Measurements from ENCODE around the gene R3HDML.
"Not testable (repeated sequence)": the region's sequence is repeated elsewhere in the genome, so short reads cannot be mapped to it uniquely, and the experiment has no call there.

Gene R3HDML

DNA sequence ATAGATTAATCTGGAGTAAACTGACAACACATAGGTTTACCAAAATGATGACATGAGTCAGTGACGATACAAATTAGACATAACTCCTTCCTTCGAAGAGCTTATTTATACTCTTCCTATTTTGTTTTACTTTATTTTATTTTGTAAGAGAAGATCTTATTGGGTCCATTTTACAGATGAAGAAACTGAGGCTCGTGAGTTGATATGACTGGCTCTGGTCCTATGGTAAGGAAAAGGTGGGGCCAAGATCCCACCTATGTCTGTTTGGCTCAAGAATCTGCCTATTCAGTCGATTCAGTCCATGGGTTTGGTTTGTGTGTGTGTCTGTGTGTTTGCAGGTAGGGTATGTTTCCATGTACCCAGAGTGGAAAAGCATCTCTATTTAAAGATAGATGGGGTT, 8.4 kb upstream of the R3HDML start:
- DNase-seq (ENCODE audit: low spot score) = no peak

DNA sequence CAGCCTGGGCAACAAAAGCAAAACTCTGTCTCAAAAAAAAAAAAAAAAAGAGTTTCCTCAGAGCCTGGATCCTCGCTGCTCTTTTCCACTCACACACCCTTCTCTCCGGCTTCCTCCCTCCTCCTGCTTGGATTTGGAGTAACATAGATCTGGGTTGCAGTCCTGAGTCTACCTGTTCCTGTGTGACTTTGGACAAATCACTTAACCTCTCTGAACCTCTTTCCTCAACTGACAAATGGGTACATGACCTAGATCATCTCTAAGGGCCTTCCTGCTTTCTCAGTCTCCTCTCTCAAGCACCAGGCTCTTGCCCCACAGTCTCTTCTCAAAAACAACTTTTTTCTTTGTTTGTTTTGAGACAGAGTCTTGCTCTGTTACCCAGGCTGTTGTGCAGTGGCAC, 5.6 kb upstream of the R3HDML start:
- no peak for DNase-seq (ENCODE audit: low spot score)

DNA sequence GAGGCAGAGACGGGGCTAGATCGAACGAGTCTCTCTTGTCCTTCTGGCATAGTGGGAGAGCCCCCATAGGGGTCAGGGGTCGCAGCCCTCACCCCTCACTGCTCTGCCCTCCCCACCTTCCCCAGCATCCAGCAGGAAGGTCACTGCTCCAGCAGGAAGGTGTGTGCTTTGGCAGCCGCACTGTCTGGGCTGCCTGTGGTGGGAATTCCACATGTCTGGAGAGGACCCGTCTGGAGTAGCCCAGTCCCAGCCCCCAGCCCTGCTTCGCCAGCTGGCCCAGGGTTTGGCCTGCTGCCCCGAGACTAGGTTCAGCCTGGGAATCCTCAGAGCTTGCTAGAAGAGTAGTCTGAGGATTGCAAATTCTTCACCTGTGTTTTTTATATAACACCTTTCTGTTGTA, 2.5 kb upstream of the R3HDML start:
- no peak for DNase-seq (ENCODE audit: low spot score)

DNA sequence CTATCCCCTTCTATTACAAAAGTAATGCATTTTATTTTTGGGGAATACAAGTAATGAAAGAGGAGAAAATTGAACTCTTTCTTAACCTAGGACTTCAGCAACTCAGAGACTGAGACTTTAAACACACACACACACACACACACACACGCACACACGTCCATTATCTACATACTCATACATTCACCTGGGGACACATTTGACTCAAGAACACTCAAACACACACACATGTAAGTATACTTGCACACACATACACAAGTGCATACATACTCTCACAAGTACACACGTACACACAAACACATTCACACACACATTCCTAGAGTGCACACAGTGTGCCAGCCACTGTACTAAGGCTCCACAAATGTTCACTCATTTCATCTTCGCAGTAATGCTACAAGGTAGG, 2.1 kb upstream of the R3HDML start:
- no peak for DNase-seq (ENCODE audit: low spot score)

DNA sequence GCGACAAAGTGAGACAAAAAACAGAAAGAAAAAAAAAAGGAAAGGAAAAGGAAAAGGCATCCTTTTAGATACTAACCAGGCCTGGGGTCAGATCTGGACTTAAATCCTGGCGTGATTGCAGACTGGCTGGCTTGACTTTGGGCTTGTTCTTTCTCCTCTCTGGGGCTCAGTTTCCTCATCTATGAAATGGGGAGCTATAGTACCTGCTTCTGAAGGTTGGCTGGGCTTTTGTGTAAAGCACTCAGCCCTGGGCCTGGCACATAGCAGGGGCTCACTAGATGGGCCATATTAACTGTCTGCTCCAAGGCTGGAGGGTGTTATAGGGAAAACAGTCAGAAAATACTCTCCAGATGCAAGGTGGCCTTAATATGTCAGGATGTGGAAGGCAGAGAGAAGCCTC, 1.2 kb upstream of the R3HDML start:
- DNase-seq (ENCODE audit: low spot score) = no peak

DNA sequence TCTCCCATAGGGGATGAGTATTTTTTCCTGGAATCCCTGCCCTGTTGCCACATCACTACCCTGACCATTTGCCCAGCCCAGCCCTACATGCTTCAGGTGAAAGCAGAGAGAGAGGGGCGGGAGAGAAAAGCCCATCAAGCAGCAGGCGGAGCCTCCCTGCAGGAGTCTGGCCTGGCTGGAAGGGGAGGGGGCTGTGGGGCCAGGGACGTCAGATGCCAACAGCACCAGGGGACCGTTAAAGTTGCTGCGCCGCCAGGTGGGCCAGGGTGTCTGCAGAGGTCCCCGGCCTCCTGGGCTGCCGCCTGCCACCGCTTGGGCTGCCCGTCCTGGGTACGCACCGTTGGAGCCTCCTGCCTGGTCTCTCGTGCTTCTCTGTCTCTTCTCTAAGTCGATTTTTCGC, 757 bp upstream of the R3HDML start:
- DNase-seq (ENCODE audit: low spot score) = no peak

DNA sequence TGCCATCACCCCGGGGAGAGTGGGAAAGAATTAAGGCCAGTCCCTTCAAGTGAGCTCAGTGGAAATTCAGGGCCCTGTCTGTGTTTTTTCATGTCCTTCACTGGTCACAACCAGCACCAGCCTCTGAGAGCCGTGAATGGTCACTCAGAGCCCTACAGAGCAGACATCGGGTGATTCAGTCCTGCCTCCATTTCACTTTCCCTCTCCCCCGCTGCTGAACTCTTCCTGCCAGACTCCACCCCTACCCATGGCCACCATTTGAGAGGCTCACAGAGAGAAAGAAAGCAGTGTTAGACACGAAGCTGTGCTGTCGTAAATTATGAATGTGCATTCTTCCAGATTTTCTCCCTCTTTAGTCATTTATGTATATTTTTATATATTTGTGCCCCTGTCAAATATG, 5.4 kb downstream of the R3HDML start:
- no peak for DNase-seq (ENCODE audit: low spot score)

DNA sequence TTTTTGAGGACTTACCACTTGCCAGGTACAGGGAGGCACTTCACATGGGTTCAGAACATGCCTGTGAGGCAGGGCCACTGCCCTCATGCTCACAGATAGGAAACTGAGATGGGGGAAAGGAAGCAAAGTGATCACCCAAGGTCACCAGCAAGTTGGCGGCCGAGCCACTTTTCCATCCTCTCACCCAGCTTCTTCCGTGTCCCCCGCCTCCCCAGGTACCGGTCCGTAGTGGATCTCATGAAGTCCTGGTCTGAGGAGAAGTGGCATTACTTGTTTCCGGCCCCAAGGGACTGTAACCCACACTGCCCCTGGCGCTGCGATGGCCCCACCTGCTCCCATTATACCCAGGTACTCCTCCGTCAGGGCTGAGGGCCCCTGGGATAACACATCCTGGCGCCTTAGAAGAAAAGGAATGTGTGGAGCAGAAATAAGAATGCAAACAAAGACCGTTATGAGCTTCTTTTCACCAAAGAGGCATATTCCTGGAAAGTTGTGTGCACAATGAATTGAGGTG, 6.4 kb downstream of the R3HDML start:
- DNase-seq (ENCODE audit: low spot score) = no peak

DNA sequence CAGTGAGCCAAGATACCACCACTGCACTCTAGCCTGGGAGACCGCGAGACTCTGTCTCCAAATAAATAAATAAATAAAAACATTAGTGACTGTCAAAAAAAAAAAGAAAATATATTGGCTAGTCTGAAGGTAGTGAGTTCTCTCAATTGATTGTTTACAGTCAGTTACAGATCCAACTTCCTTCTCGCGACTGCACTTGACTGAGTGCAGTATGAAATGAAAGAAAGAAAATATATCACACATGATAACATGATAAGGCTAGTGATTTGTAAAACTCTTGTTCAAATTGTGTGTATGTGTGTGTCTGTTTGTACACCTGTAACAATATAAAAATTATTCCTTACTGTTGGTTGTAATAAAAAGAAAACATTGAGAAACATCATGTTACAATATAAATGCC, 7.9 kb downstream of the R3HDML start:
- DNase-seq (ENCODE audit: low spot score) = no peak

DNA sequence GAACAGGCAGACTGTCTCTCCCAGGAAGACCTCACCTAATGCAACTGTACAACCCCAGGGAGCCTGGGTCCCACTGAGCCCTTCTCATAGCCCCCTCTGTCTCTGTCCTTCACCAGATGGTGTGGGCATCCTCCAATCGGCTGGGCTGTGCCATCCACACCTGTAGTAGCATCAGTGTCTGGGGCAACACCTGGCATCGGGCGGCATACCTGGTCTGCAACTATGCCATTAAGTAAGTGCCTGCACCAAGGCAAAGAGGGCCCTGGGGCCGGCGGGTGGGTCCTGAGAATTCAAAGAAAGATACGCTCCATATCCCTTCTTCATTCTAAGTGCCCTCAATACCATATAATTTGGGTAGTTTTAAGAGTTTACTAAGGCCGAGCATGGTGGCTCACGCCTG, 8.3 kb downstream of the R3HDML start:
- no peak for DNase-seq (ENCODE audit: low spot score)

DNA sequence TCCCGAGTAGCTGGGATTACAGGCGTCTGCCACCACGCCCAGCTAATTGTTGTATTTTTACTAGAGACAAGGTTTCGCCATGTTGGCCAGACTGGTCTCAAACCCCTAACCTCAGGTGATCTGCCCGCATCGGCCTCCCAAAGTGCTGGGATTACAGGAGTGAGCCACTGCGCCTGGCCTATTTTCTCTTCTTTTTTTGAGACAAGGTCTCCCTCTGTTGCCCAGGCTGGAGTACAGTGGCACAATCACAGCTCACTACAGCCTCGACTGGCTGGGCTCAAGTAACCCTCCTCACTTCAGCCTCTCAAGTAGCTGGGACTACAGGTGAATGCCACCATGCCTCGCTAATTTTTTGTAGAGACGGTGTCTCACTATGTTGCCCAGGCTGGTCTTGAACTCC, 9.1 kb downstream of the R3HDML start:
- not testable (repeated sequence) for DNase-seq (ENCODE audit: low spot score)

DNA sequence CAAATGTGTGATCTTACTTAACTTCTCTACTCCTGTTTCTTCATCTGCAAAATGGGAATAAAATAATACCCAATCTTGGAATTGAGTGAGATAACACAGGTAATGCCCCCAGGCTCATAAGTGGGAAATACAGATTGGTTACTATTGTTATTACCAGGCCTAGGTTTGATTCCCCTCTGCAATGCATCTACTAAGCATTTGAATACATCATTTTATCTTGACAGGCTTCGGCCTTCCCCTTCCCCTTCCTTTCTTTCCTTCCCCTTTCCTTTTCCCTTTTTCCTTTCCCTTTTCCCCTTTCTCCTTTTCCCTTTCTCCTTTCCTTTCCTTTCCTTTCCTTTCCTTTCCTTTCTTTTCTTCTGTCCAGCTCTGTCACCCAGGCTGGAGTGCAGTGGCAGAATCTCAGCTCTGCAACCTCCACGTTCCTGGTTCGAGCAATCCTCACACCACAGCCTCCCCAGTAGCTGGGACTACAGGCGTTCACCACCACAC, 11.4 kb downstream of the R3HDML start:
- no peak for DNase-seq (ENCODE audit: low spot score)

DNA sequence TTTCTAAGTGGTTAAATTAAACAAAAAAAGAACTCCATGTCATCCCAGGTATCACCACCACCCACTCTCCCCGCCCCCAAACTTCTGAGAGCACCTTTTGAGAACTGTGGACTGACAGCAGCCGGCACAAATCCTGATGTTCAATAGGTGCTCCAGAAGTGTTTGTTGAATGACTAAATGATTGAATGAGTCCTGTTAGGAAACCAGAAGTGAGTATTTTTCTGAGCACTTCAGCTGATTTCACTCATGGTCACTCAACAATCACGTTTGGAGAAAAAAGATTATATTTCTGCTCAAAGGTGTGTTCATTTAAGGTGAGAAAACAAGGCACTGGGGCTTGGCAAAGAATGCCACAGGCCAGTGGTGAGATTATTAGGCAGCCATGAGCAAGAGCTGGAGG, 12.5 kb downstream of the R3HDML start:
- no peak for DNase-seq (ENCODE audit: low spot score)

DNA sequence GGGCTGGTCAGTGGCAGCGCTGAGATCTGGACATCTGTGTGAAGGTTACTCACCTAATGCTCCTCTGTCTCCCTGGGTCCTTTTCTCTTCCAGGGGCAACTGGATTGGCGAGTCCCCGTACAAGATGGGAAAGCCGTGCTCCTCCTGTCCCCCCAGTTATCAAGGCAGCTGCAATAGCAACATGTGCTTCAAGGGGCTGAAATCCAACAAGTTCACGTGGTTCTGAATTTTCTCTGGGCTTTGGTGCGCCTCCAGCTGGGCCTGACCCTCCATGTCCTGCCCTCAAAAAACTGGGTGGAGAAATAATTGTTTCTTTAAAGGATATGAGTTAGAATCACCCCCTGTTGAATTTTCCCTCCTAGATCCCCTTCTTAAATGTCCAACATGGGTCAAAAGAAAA, 13.7 kb downstream of the R3HDML start:
- no peak for DNase-seq (ENCODE audit: low spot score)

DNA sequence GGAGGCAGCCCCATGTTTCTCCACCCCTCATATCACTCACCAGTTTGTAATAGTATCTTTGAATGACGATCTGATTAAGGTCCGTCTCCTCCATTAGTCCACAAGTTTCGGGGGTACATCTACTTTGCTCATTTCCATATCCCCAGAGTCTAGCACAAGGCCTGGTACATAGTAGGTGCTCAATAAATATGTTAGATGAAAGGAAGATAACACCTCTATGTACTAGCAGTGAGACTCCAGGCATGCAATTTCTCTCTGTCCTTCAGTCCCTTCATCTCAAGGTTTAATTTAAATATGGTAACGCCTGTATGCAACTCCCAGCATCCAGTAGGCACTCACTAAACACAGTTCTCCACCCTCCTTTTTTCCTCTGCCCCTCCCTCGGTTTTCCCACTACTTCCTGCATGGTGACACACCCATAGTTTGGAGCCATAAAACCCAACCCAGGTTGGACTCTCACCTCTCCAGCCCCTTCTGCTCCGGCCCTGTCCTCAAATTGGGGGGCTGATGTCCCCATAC, 18.2 kb downstream of the R3HDML start:
- no peak for DNase-seq (ENCODE audit: low spot score)

DNA sequence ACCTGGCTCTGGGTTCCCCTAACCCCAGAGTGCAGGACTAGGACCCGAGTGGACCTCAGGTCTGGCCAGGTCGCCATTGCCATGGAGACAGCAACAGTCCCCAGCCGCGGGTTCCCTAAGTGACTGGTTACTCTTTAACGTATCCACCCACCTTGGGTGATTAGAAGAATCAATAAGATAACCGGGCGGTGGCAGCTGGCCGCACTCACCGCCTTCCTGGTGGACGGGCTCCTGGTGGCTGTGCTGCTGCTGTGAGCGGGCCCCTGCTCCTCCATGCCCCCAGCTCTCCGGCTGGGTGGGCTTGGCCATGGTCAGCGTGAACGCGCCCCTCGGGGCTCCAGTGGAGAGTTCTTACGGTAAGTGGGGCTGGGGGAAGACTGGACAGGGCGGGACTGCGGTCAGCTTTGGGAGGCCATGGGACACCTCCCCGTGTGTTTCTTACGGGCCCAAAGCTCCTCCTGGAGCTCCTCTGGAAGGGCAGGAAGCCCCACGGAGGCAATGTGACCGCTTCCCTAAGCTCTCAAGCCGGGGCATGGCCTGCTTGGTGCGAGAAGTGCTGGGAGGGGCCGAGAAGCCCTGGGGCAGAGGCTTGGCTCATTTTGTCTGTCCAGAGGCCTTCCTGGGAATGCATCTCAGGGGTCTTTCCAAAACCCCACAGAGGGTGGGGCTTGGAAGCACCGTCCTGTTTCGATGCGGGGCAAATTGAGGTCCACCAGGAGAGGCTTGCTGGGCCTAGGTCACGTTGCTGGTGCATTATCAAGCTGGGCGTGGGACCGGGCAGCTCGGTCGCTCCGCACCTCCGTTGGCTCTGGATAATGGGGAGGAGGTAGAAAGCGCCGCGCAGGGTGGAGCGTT, 18.9 kb downstream of the R3HDML start, which contains the start of gene HNF4A:
Gene HNF4A (plus strand): TSS at position 202 of the 855 bp plus-strand sequence. CDS start 106 bp downstream, at position 308.
- DNase-seq (ENCODE audit: low spot score) = no peak

DNA sequence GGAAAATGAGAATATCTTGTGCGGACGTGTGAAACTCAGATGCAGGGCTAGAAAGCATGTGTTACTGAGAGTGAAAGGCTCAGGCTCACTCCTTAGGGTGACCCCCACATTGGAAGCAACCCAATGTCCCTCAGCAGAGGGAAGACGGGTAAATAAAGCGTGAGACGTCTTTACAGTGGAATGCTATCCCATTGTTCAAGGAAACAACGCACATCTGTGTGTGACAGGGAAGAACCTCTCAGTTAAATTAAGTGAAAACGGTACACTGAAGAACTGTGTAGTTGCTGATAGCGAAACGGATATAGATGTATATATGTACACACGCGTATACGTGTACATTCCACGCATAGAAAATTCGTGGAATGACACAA, 19.5 kb downstream of the R3HDML start:
- no peak for DNase-seq (ENCODE audit: low spot score)

DNA sequence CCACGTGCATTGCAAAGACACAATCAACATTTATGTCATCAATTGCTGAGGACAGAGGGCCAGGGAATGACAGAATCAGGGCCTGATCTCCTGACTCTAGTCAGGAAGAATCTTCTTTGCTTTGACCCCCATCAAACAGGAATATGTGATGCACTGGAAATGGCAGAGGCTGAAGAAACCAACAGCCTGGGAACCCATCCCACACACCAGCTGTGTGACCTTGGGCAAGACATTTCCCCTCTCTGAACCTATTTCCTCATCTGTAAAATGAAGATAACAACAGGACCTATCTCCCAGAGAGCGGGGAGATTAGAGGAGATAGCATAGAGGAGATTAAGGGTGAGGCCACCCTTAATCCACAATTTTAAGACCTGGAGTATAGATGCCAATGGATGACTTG, 20.2 kb downstream of the R3HDML start:
- no peak for DNase-seq (ENCODE audit: low spot score)

DNA sequence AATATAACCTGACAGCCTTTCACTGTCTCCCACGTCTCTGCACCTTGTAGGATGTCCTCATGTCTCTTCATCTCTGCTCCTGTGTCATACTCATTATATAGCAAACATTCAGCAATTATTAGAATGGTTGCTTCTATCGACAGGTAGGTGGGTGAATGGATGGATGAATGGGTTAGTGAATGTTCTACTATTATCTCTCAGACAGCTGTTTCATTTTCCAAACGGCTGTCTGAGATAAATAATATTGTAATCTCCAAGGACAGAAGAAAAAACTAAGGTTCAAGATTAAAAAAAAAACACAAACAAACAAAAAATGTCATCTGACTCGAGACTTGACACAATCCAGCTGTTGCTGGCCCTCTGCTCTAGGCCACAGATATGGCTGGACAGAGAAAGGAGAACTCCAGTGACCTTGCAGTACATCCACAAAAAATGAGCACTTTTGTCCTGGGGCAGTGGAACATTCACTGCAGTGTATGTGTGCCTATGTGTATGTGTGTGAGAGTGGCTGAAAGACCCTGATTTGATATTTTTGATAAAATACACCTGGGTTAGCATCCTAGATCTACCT, 20.8 kb downstream of the R3HDML start:
- no peak for DNase-seq (ENCODE audit: low spot score)

DNA sequence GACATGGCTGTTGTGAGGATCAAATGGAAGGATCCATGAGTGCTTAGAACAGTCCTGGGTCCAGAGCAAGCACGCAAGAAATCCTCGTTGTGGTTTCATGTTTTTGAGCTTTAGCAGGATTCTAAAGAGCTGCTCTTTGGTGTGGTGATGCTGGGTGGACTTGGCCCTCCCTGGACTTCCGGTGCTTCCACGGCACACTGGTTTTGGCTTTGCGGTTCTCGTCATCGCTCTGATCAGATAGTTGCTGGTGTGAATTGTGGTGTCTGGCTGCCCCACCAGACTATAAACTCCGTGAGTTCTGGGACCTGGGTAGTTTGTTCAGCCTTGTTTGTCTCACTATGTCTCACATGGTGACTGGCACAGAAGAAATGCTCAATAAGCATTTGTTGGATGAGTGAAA, 21.9 kb downstream of the R3HDML start:
- no peak for DNase-seq (ENCODE audit: low spot score)

DNA sequence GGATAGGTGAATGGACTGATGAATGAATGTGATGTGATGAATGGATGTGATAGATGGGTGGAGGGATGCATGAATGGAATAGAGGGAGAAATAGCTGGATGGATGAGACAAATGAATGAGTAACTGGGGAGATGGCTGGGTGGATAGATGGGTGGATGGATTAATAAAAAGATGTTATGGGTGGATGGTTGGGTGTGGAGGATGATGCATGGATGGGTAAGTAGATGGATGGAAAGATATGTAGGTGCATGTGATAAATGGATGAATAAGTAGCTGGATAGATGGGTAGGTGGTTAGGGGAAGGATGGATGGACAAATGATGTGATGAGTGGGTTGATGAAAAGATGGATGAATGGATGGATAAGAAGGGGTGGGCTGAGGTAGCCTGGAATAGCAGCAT, 23.4 kb downstream of the R3HDML start:
- DNase-seq (ENCODE audit: low spot score) = no peak

DNA sequence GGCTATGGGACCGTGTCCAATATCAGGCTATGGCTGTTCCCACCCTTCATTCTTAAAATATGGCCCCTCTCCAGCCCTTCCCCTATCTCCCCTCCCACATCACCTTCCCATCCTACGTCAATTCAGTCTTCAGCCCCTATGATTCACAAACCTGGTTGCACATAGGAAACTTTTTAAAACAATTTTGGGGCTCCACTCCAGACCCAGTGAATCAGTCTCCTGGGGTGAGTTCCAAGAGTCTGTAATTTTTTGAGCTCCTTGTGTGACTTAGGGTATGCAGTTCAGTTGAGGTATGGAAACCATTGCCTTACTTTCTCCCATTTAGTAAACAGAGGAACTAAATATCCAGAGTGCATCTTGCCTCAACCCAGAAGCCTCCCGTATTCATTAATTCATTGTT, 24.2 kb downstream of the R3HDML start:
- no peak for DNase-seq (ENCODE audit: low spot score)

DNA sequence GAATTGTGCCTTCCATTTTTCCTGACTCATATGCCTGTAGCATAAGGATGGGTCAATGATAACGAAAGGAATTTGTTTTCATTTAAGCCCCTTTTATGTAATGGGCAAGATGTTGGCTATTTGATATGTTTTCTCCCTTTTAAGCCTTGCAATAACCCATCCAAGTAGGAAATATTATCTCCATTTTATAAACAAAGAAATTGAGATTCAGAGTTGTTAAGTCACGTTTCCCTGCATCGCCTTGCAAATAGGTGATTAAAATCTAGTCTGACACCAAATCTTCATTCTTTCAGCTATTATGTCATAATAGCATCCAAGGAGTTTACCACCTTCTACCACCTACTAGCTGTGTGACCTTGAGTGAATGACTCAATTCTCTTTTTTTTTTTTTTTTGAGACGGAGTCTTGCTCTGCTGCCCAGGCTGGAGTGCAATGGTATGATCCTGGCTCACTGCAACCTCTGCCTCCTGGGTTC, 25.7 kb downstream of the R3HDML start:
- no peak for DNase-seq (ENCODE audit: low spot score)

Data from CD4-positive, alpha-beta T cell treated with Interleukin-15 for 4 hours (primary cell).